ENCODE measurements around the gene COPS6. TPM values are rescaled to one million over a fixed set of nuclear protein-coding genes. Genes with fewer than 3 reads are reported as not detected.

Gene COPS6
- total RNA-seq, 1 donor from 2014 or later: 103 TPM

DNA sequence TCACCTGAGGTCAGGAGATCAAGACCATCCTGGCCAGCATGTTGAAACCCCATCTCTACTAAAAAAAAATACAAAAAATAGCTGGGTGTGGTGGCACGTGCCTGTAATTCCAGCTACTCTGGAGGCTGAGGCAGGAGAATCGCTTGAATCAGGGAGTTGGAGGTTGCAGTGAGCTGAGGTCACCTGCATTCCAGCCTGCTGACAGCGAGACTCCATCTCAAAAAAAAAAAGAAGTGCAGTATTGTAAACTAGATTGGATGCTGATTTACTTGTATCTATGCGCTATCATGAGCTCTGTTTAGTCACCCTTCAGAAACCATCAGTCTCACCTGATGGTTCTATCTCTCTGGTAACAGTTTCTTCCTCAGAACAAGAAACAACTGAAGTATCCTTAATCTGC, 25.4 kb upstream of the COPS6 start:
- Mint-ChIP-seq H3K27me3 (ENCODE audit: low read depth) (no peaks in the 10 kb centered on the region), H3K4me3 (no peak overlapping the region), H3K27ac (no peak overlapping the region), H3K9me3 (peaks cover 17% of the 10 kb centered on the region), H3K4me1 (peaks cover 6% of the 10 kb centered on the region), H3K36me3 (peaks cover 63% of the 10 kb centered on the region)
- no peak for TF ChIP-seq CTCF (IDR thresholded peaks at IDR 0.05; ENCODE audit: unreplicated experiment)
- DNase-seq (ENCODE audit: low spot score in 2 of 2, unreplicated experiment in 2 of 2): no peak

DNA sequence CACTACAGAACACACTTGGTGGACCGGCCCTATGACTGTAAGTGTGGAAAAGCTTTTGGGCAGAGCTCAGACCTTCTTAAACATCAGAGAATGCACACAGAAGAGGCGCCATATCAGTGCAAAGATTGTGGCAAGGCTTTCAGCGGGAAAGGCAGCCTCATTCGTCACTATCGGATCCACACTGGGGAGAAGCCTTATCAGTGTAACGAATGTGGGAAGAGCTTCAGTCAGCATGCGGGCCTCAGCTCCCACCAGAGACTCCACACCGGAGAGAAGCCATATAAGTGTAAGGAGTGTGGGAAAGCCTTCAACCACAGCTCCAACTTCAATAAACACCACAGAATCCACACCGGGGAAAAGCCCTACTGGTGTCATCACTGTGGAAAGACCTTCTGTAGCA, 24.6 kb upstream of the COPS6 start:
- H3K9me3 Mint-ChIP-seq: peaks cover 17% of the 10 kb centered on the region
- H3K4me1 Mint-ChIP-seq: peaks cover 6% of the 10 kb centered on the region
- peaks cover 56% of the 10 kb centered on the region for H3K36me3 Mint-ChIP-seq
- peak overlapping the region; percentile 8 for H3K27ac Mint-ChIP-seq
- H3K27me3 Mint-ChIP-seq (ENCODE audit: low read depth): no peaks in the 10 kb centered on the region
- no peak overlapping the region for H3K4me3 Mint-ChIP-seq
- no peak for TF ChIP-seq CTCF (IDR thresholded peaks at IDR 0.05; ENCODE audit: unreplicated experiment)
- no peak for DNase-seq (ENCODE audit: low spot score in 2 of 2, unreplicated experiment in 2 of 2)

DNA sequence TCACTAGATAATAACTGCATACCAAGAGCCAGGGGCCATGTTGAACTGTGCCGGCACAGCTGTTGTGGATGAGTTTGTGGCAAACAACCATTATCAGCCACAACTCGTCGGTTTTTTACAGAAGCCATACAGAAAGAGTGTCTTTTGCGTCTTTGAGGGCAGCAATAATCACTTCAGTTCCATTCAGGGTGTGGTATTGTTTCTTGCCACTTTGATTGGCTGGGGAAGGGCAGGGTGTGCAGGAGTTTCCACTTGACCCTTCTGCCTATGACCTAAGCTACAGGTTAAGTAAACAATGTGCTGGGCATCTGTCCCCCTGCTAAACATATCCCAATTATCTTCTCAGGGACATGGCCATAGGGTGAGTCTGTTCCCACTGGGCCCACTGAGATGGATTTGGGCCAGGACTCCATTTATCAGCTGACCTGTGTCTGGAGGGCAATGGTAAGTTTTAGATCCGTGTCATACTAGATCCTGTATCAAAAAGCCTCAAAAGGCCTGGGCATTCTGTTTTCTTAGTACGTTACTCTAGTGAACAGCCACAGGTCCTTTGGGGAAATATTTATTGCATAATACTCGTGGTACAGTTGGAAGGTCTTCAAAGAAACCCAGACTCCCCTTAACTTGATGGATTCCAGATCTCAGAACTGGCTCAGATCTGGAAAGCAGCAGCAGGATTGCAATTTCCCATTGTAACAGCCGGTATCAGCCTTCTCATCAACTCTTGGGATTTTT, 23.1 kb upstream of the COPS6 start:
- DNase-seq (ENCODE audit: low spot score in 2 of 2, unreplicated experiment in 2 of 2): no peak
- Mint-ChIP-seq H3K9me3 (peaks cover 20% of the 10 kb centered on the region), H3K27ac (peak overlapping the region; percentile 85), H3K4me1 (peaks cover 6% of the 10 kb centered on the region), H3K36me3 (peaks cover 61% of the 10 kb centered on the region), H3K4me3 (no peak overlapping the region), H3K27me3 (ENCODE audit: low read depth) (no peaks in the 10 kb centered on the region)
- TF ChIP-seq CTCF (IDR thresholded peaks at IDR 0.05; ENCODE audit: unreplicated experiment): no peak

GRCh38 chr7:100066953-100067352, 21.8 kb upstream of the COPS6 start:
- no peak for DNase-seq (ENCODE audit: low spot score in 2 of 2, unreplicated experiment in 2 of 2)
- Mint-ChIP-seq H3K27ac (no peak overlapping the region), H3K27me3 (ENCODE audit: low read depth) (no peaks in the 10 kb centered on the region), H3K9me3 (peaks cover 33% of the 10 kb centered on the region), H3K36me3 (peaks cover 64% of the 10 kb centered on the region), H3K4me1 (peaks cover 6% of the 10 kb centered on the region), H3K4me3 (no peak overlapping the region)
- TF ChIP-seq CTCF (IDR thresholded peaks at IDR 0.05; ENCODE audit: unreplicated experiment): no peak

- no peak for DNase-seq (ENCODE audit: low spot score in 2 of 2, unreplicated experiment in 2 of 2)
- H3K9me3 Mint-ChIP-seq: peaks cover 44% of the 10 kb centered on the region
- H3K27ac Mint-ChIP-seq: no peak overlapping the region
- peaks cover 73% of the 10 kb centered on the region for H3K36me3 Mint-ChIP-seq
- no peaks in the 10 kb centered on the region for H3K27me3 Mint-ChIP-seq (ENCODE audit: low read depth)
- no peak overlapping the region for H3K4me3 Mint-ChIP-seq
- no peak for TF ChIP-seq CTCF (IDR thresholded peaks at IDR 0.05; ENCODE audit: unreplicated experiment)
- H3K4me1 Mint-ChIP-seq: peaks cover 6% of the 10 kb centered on the region
These were observed 18.8 kb upstream of the COPS6 start for GRCh38 chr7:100069991-100070390.

Measured in mesothelial cell of epicardium (in vitro differentiated cells).